Calu3 (cell line): Measurements from ENCODE around the gene DCST2. TPM values are rescaled to one million over a fixed set of nuclear protein-coding genes. Genes with fewer than 3 reads are reported as not detected.

Experiments used
- BruUV-seq: library from RNA; stranded (reverse); fragments of 400-500 nt; replicated peaks from 2 replicates; lab custom pipeline; 2021; lab: Mats Ljungman, UMichigan
- CTCF ChIA-PET: fragments of 300-600 bp; sonication (Branson Sonifier 250); formaldehyde crosslinking; loops from one replicate; lab custom pipeline; 2022; ENCODE audit warnings: antibody characterized with exemption; lab: Charles Lee
- DNase-seq: peaks from one replicate; pipeline ENCODE4 v3.0.0; 2022
- H3K27ac Mint-ChIP-seq: one replicate; pipeline ENCODE4 v1.8.0; 2022; ENCODE audit warnings: mixed read lengths; ENCODE audit not compliant: unreplicated experiment
- H3K27me3 Mint-ChIP-seq: one replicate; pipeline ENCODE4 v1.8.0; 2022; ENCODE audit warnings: mixed read lengths; ENCODE audit not compliant: unreplicated experiment
- H3K36me3 Mint-ChIP-seq: one replicate; pipeline ENCODE4 v1.8.0; 2022; ENCODE audit warnings: mild to moderate bottlenecking, moderate library complexity, mixed read lengths; ENCODE audit not compliant: insufficient read depth, unreplicated experiment
- H3K4me1 Mint-ChIP-seq: one replicate; pipeline ENCODE4 v1.8.0; 2022; ENCODE audit warnings: mild to moderate bottlenecking, low read depth, mixed read lengths; ENCODE audit not compliant: unreplicated experiment
- H3K4me3 Mint-ChIP-seq: one replicate; pipeline ENCODE4 v1.8.0; 2022; ENCODE audit warnings: mild to moderate bottlenecking, low read depth, moderate library complexity, mixed read lengths; ENCODE audit not compliant: unreplicated experiment
- H3K9me3 Mint-ChIP-seq: one replicate; pipeline ENCODE4 v1.8.0; 2022; ENCODE audit warnings: low read depth, mixed read lengths; ENCODE audit not compliant: unreplicated experiment
- intact Hi-C: fragments of 100-400 bp; cut with micrococcal nuclease; formaldehyde crosslinking; loops from one replicate; pipeline ENCODE4 v1.10.0; 2022; ENCODE audit not compliant: unreplicated experiment
- total RNA-seq: library from RNA; stranded (reverse); gene quantifications from 2 replicates; pipeline ENCODE4 v1.2.3, GENCODE V29; 2022
- TF ChIP-seq, protein P1 (sequence below): fragments of 200-600 bp; IDR thresholded peaks from one replicate; pipeline ENCODE4 v1.8.0; 2022; ENCODE audit warnings: antibody characterized with exemption; ENCODE audit not compliant: unreplicated experiment

DCST2 gene
- total RNA-seq, 1 experiment from 2014 or later, result 1.4 TPM

DNA sequence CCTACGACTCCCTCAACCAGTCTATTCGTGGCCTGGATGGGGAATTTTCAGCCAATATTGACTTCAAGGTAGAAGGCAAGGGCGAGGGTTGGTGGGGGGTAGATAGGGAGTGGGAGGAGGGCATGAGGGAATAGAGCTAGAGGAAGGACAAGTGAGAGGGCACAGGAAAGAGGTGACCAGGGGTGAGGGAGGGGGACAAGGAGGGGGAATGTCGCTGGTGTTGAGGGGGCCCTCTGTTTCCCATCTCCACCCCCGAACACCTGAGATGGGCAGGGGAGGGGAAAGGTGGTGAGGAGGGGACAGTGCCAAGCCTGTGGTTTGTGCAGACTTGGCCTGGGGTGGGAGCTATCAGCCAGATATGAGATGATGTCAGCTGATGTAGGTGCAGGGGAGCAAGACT is 9.2 kb upstream of the DCST2 start:
- CTCF ChIA-PET, result interaction anchor here (0.7 to 3.3 kb wide), 3 partner anchors 12 to 42 kb away, joined by 3 to 26 read pairs (median 4); no protein-coding TSS in a partner anchor
- BruUV-seq, result no TSS peak
- no peaks in the 10 kb centered on the region for H3K27me3 Mint-ChIP-seq
- H3K9me3 Mint-ChIP-seq, result no peaks in the 10 kb centered on the region
- no peak overlapping the region for H3K4me3 Mint-ChIP-seq
- H3K4me1 Mint-ChIP-seq, result peaks cover 40% of the 10 kb centered on the region
- DNase-seq, result no peak
- intact Hi-C loops, result no loop called here
- TF ChIP-seq, protein P1, sequence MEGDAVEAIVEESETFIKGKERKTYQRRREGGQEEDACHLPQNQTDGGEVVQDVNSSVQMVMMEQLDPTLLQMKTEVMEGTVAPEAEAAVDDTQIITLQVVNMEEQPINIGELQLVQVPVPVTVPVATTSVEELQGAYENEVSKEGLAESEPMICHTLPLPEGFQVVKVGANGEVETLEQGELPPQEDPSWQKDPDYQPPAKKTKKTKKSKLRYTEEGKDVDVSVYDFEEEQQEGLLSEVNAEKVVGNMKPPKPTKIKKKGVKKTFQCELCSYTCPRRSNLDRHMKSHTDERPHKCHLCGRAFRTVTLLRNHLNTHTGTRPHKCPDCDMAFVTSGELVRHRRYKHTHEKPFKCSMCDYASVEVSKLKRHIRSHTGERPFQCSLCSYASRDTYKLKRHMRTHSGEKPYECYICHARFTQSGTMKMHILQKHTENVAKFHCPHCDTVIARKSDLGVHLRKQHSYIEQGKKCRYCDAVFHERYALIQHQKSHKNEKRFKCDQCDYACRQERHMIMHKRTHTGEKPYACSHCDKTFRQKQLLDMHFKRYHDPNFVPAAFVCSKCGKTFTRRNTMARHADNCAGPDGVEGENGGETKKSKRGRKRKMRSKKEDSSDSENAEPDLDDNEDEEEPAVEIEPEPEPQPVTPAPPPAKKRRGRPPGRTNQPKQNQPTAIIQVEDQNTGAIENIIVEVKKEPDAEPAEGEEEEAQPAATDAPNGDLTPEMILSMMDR, result no peak
- H3K36me3 Mint-ChIP-seq, result no peaks in the 10 kb centered on the region
- H3K27ac Mint-ChIP-seq, result no peak overlapping the region

DNA sequence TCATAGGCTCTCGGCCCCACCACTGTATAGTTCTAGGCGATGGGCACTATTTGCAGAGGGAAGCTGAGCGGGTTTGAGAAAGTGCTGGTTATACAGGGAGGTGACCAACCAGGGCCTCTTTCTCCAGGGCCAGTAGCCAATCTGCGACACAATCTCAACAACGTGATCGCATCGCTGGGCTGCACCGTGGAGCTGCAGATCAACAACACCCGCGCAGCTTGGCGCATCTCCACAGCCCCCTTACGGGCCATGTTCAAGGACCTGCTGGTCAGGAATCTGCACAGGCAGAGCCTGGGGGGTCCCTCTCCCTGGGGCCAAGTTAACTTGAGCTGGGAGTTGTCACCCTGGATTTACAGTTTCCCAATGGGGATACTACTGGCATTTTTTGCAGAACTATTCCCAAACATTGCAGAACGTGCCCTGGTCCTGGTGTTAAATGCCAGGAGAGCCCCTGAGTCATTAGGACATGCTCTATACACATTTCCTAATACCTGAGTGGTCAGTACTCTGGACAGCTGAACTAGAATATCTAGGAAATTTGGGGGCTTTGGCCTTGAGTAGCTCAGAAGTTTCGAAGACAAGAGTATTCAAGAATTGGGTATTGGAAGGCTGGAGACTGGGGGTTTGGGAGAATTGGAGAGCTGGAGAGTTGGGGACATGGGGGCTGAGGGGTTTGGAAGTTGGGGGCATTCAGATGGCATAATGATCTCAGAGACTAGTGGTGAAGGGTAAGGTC is 6.9 kb upstream of the DCST2 start:
- Mint-ChIP-seq H3K36me3 (no peaks in the 10 kb centered on the region), H3K4me3 (no peak overlapping the region), H3K9me3 (no peaks in the 10 kb centered on the region), H3K27me3 (no peaks in the 10 kb centered on the region), H3K27ac (no peak overlapping the region), H3K4me1 (peaks cover 38% of the 10 kb centered on the region)
- no peak for DNase-seq
- BruUV-seq, result no TSS peak
- CTCF ChIA-PET, result no interaction called here
- intact Hi-C loops, result no loop called here
- TF ChIP-seq, protein P1, result no peak

DNA sequence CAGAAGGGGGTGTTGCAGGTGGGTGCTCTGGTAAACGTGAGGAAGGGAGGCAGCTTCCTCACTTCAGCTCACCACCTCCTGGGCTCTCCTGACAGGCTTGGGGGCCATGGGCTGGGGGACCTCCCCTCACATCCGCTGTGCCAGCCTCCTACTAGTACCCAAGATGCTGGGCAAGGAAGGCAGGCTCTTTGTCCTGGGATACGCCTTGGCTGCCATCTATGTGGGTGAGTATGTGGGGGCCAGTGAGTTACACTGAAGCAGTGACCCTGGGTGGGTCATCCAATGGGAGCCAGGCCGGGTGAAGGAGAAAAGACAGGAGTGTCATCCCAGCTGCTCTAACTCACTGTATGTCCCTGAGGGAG is 5.7 kb upstream of the DCST2 start:
- CTCF ChIA-PET, result interaction anchor here (1.0 kb wide), 1 partner anchor 19 kb away, joined by 3 read pairs; no protein-coding TSS in a partner anchor
- Mint-ChIP-seq H3K36me3 (no peaks in the 10 kb centered on the region), H3K9me3 (no peaks in the 10 kb centered on the region), H3K27me3 (peaks cover 12% of the 10 kb centered on the region), H3K4me3 (no peak overlapping the region), H3K27ac (no peak overlapping the region), H3K4me1 (peaks cover 25% of the 10 kb centered on the region)
- BruUV-seq, result no TSS peak
- TF ChIP-seq, protein P1, result no peak
- no peak for DNase-seq
- intact Hi-C loops, result no loop called here

DNA sequence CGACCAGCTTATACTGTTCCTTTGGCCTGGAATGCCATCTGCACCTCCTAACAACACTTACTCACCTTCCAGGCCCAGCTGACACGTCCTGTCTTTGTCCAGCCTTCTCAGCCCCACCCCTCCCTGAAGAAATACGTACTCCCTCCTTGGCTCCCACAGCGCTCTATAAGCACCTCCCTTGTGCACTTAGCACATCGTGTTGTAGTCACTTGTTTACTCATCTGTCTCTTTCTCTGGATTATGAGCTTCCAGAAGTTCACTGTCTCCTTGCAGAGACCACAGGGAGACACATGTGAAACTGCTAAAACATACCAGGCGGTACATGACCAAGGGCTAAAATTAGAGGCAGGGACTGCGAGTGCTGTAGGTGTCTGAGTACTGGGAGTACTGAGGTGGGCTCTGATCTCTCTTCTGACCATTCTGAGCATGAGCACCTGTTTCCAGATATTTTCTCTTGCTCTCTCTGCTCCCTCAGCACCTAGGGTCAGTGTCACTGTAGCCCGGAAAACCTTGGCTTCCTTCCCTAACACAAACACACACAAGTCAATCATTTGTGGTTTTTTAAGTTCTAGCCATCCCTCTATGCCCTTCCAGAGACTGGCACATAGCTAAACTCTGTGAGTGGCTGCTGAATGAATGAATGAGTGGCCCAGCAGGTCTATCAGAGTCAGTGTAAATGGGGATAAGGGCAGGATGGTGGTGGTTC is 5.2 kb upstream of the DCST2 start:
- H3K9me3 Mint-ChIP-seq, result no peaks in the 10 kb centered on the region
- H3K27ac Mint-ChIP-seq, result no peak overlapping the region
- BruUV-seq, result no TSS peak
- TF ChIP-seq, protein P1, result no peak
- intact Hi-C loops, result no loop called here
- H3K27me3 Mint-ChIP-seq, result peaks cover 17% of the 10 kb centered on the region
- DNase-seq, result no peak
- no peak overlapping the region for H3K4me3 Mint-ChIP-seq
- CTCF ChIA-PET, result interaction anchor here (1.0 kb wide), 1 partner anchor 19 kb away, joined by 3 read pairs; no protein-coding TSS in a partner anchor
- no peaks in the 10 kb centered on the region for H3K36me3 Mint-ChIP-seq
- peaks cover 22% of the 10 kb centered on the region for H3K4me1 Mint-ChIP-seq
